Measurements from ENCODE around the gene NT5C3B.
A peak's percentile ranks its signal among the peaks of the same experiment; 100 is the strongest.

NT5C3B gene

GRCh38 chr17:41870097-41870496, 34.1 kb upstream of the NT5C3B start:
- H2BK5ac ChIP-seq (ENCODE audit: low read depth, low read length, poor library complexity, severe bottlenecking): no peak overlapping the region
- no peaks in the 10 kb centered on the region for H3K9me3 ChIP-seq (ENCODE audit: control insufficient read depth, low read length)
- 100% methylated on average over 2 of the region's 2 CpGs for WGBS
- no peak overlapping the region for H3K18ac ChIP-seq (ENCODE audit: low read depth in 1 of 2, low read length in 2 of 2)
- no peak overlapping the region for H2BK120ac ChIP-seq (ENCODE audit: low read depth, low read length)
- H2BK15ac ChIP-seq (ENCODE audit: low read depth, poor library complexity, severe bottlenecking): no peak overlapping the region
- no peak overlapping the region for H3K4me3 ChIP-seq (ENCODE audit: insufficient read depth in 1 of 2, low read depth in 1 of 2, low read length in 2 of 2)
- H3K4ac ChIP-seq (ENCODE audit: low read depth in 1 of 2, low read length in 2 of 2): no peak overlapping the region
- no peak overlapping the region for H2BK12ac ChIP-seq (ENCODE audit: low read length in 2 of 2)
- no peak overlapping the region for H2AFZ ChIP-seq (ENCODE audit: low read depth, low read length)
- H3K27ac ChIP-seq (ENCODE audit: low read length, poor library complexity, severe bottlenecking): no peak overlapping the region
- no peak overlapping the region for H4K91ac ChIP-seq (ENCODE audit: low read length)
- H3K4me1 ChIP-seq (ENCODE audit: control insufficient read depth, insufficient read depth, low read depth, low read length): peaks cover 4% of the 10 kb centered on the region
- H3K27me3 ChIP-seq (ENCODE audit: control insufficient read depth in 1 of 2, insufficient read depth in 1 of 2, low read length in 2 of 2): no peaks in the 10 kb centered on the region
- no peak for DNase-seq
- no peak overlapping the region for H3K14ac ChIP-seq (ENCODE audit: low read length in 2 of 2)
- H2AK5ac ChIP-seq (ENCODE audit: low read length, severe bottlenecking): no peak overlapping the region
- H3K79me1 ChIP-seq (replicated peaks; ENCODE audit: low read length, poor library complexity, severe bottlenecking): peaks cover 11% of the 10 kb centered on the region
- H3K4me2 ChIP-seq (ENCODE audit: low read length, poor library complexity, severe bottlenecking): no peak overlapping the region
- H3K23ac ChIP-seq (ENCODE audit: low read length in 2 of 2): no peak overlapping the region
- no peak overlapping the region for H3K9ac ChIP-seq (ENCODE audit: low read length)
- peaks cover 59 to 79% of the 10 kb centered on the region in 2 experiments for H3K36me3 ChIP-seq (ENCODE audit: control insufficient read depth in 1 of 2, insufficient read depth in 2 of 2, low read depth in 1 of 2, low read length in 2 of 2)
- H4K8ac ChIP-seq (ENCODE audit: low read length): no peak overlapping the region

GRCh38 chr17:41869426-41869825, 33.4 kb upstream of the NT5C3B start:
- Histone ChIP-seq H2AFZ (ENCODE audit: low read depth, low read length) (no peak overlapping the region), H3K4ac (ENCODE audit: low read depth in 1 of 2, low read length in 2 of 2) (no peak overlapping the region), H3K23ac (ENCODE audit: low read length in 2 of 2) (no peak overlapping the region), H4K91ac (ENCODE audit: low read length) (no peak overlapping the region), H3K4me2 (ENCODE audit: low read length, poor library complexity, severe bottlenecking) (no peak overlapping the region), H2BK12ac (ENCODE audit: low read length in 2 of 2) (no peak overlapping the region), H3K14ac (ENCODE audit: low read length in 2 of 2) (no peak overlapping the region), H2BK120ac (ENCODE audit: low read depth, low read length) (no peak overlapping the region), H3K4me3 (ENCODE audit: insufficient read depth in 1 of 2, low read depth in 1 of 2, low read length in 2 of 2) (no peak overlapping the region), H3K18ac (ENCODE audit: low read depth in 1 of 2, low read length in 2 of 2) (no peak overlapping the region), H4K8ac (ENCODE audit: low read length) (no peak overlapping the region), H3K9me3 (ENCODE audit: control insufficient read depth, low read length) (no peaks in the 10 kb centered on the region), H3K36me3 (ENCODE audit: control insufficient read depth in 1 of 2, insufficient read depth in 2 of 2, low read depth in 1 of 2, low read length in 2 of 2) (peaks cover 56 to 73% of the 10 kb centered on the region in 2 experiments), H2BK5ac (ENCODE audit: low read depth, low read length, poor library complexity, severe bottlenecking) (no peak overlapping the region), H3K4me1 (ENCODE audit: control insufficient read depth, insufficient read depth, low read depth, low read length) (peaks cover 4% of the 10 kb centered on the region), H2AK5ac (ENCODE audit: low read length, severe bottlenecking) (no peak overlapping the region), H3K27ac (ENCODE audit: low read length, poor library complexity, severe bottlenecking) (no peak overlapping the region), H3K79me1 (replicated peaks; ENCODE audit: low read length, poor library complexity, severe bottlenecking) (peaks cover 11% of the 10 kb centered on the region), H2BK15ac (ENCODE audit: low read depth, poor library complexity, severe bottlenecking) (no peak overlapping the region), H3K9ac (ENCODE audit: low read length) (no peak overlapping the region), H3K27me3 (ENCODE audit: control insufficient read depth in 1 of 2, insufficient read depth in 1 of 2, low read length in 2 of 2) (no peaks in the 10 kb centered on the region)
- DNase-seq: no peak
- 89% methylated on average over 9 of the region's 9 CpGs for WGBS

- Histone ChIP-seq H4K91ac (ENCODE audit: low read length) (no peak overlapping the region), H3K27ac (ENCODE audit: low read length, poor library complexity, severe bottlenecking) (no peak overlapping the region), H2BK5ac (ENCODE audit: low read depth, low read length, poor library complexity, severe bottlenecking) (no peak overlapping the region), H2BK15ac (ENCODE audit: low read depth, poor library complexity, severe bottlenecking) (no peak overlapping the region), H3K23ac (ENCODE audit: low read length in 2 of 2) (no peak overlapping the region), H2BK120ac (ENCODE audit: low read depth, low read length) (no peak overlapping the region), H3K27me3 (ENCODE audit: control insufficient read depth in 1 of 2, insufficient read depth in 1 of 2, low read length in 2 of 2) (no peaks in the 10 kb centered on the region), H3K4ac (ENCODE audit: low read depth in 1 of 2, low read length in 2 of 2) (no peak overlapping the region), H2AFZ (ENCODE audit: low read depth, low read length) (no peak overlapping the region), H3K79me1 (replicated peaks; ENCODE audit: low read length, poor library complexity, severe bottlenecking) (peaks cover 10% of the 10 kb centered on the region), H3K4me3 (ENCODE audit: insufficient read depth in 1 of 2, low read depth in 1 of 2, low read length in 2 of 2) (no peak overlapping the region), H3K4me2 (ENCODE audit: low read length, poor library complexity, severe bottlenecking) (no peak overlapping the region), H2AK5ac (ENCODE audit: low read length, severe bottlenecking) (no peak overlapping the region), H3K9ac (ENCODE audit: low read length) (no peak overlapping the region), H4K8ac (ENCODE audit: low read length) (no peak overlapping the region), H2BK12ac (ENCODE audit: low read length in 2 of 2) (no peak overlapping the region), H3K4me1 (ENCODE audit: control insufficient read depth, insufficient read depth, low read depth, low read length) (peaks cover 2% of the 10 kb centered on the region), H3K14ac (ENCODE audit: low read length in 2 of 2) (no peak overlapping the region), H3K36me3 (ENCODE audit: control insufficient read depth in 1 of 2, insufficient read depth in 2 of 2, low read depth in 1 of 2, low read length in 2 of 2) (peaks cover 47 to 65% of the 10 kb centered on the region in 2 experiments), H3K18ac (ENCODE audit: low read depth in 1 of 2, low read length in 2 of 2) (no peak overlapping the region), H3K9me3 (ENCODE audit: control insufficient read depth, low read length) (no peaks in the 10 kb centered on the region)
- DNase-seq: no peak
- 83% methylated on average over 2 of the region's 3 CpGs for WGBS
Measured at GRCh38 chr17:41868568-41868967, 32.5 kb upstream of the NT5C3B start.

- no peak overlapping the region for H4K91ac ChIP-seq (ENCODE audit: low read length)
- peaks cover 10% of the 10 kb centered on the region for H3K79me1 ChIP-seq (replicated peaks; ENCODE audit: low read length, poor library complexity, severe bottlenecking)
- peak overlapping the region; percentile 94 for H4K8ac ChIP-seq (ENCODE audit: low read length)
- peak overlapping the region in 1 of 2 experiments; percentile 67 for H3K4ac ChIP-seq (ENCODE audit: low read depth in 1 of 2, low read length in 2 of 2)
- H2BK12ac ChIP-seq (ENCODE audit: low read length in 2 of 2): no peak overlapping the region
- no peak overlapping the region for H3K23ac ChIP-seq (ENCODE audit: low read length in 2 of 2)
- no peak overlapping the region for H3K14ac ChIP-seq (ENCODE audit: low read length in 2 of 2)
- no peak overlapping the region for H2BK5ac ChIP-seq (ENCODE audit: low read depth, low read length, poor library complexity, severe bottlenecking)
- H3K9me3 ChIP-seq (ENCODE audit: control insufficient read depth, low read length): no peaks in the 10 kb centered on the region
- H2BK120ac ChIP-seq (ENCODE audit: low read depth, low read length): no peak overlapping the region
- H3K4me3 ChIP-seq (ENCODE audit: insufficient read depth in 1 of 2, low read depth in 1 of 2, low read length in 2 of 2): peak overlapping the region; percentile 14 to 94
- H3K27me3 ChIP-seq (ENCODE audit: control insufficient read depth in 1 of 2, insufficient read depth in 1 of 2, low read length in 2 of 2): no peaks in the 10 kb centered on the region
- WGBS: 4% methylated on average over 9 of the region's 10 CpGs
- peaks cover 9% of the 10 kb centered on the region for H3K4me1 ChIP-seq (ENCODE audit: control insufficient read depth, insufficient read depth, low read depth, low read length)
- H2BK15ac ChIP-seq (ENCODE audit: low read depth, poor library complexity, severe bottlenecking): no peak overlapping the region
- no peak overlapping the region for H2AFZ ChIP-seq (ENCODE audit: low read depth, low read length)
- H3K18ac ChIP-seq (ENCODE audit: low read depth in 1 of 2, low read length in 2 of 2): no peak overlapping the region
- H3K27ac ChIP-seq (ENCODE audit: low read length, poor library complexity, severe bottlenecking): peak overlapping the region; percentile 77
- H2AK5ac ChIP-seq (ENCODE audit: low read length, severe bottlenecking): no peak overlapping the region
- H3K4me2 ChIP-seq (ENCODE audit: low read length, poor library complexity, severe bottlenecking): peak overlapping the region; percentile 60
- peaks cover 22 to 38% of the 10 kb centered on the region in 2 experiments for H3K36me3 ChIP-seq (ENCODE audit: control insufficient read depth in 1 of 2, insufficient read depth in 2 of 2, low read depth in 1 of 2, low read length in 2 of 2)
- peak overlapping the region; percentile 97 for H3K9ac ChIP-seq (ENCODE audit: low read length)
- DNase-seq: no peak
Measured at GRCh38 chr17:41865596-41865893, 29.5 kb upstream of the NT5C3B start.

All from mesenchymal stem cell (in vitro differentiated cells and primary cell).